Right lobe of liver (tissue), 6 donors: ENCODE measurements around the gene TJP1. TPM values are rescaled to one million over a fixed set of nuclear protein-coding genes. Genes with fewer than 3 reads are reported as not detected.

Source experiments
- ATAC-seq, 4 donors: fragments of 200-7000 bp; cut with Tn5 transposase; one replicate each; pipeline ENCODE4 v1.9.1; 2020; ENCODE audit warnings: mild to moderate bottlenecking in 4 of 4, moderate library complexity in 4 of 4
- DNase-seq, 3 donors: peaks; one replicate each; pipeline ENCODE4 v3.0.0-alpha.2; 2020
- H3K27ac ChIP-seq, 3 donors: fragments of 200-600 bp; one replicate each; pipeline ENCODE4 v1.8.0; 2022
- H3K27me3 ChIP-seq, 2 donors: fragments of 200-600 bp; one replicate each; pipeline ENCODE4 v1.8.0; 2022
- H3K36me3 ChIP-seq, 4 donors: fragments of 200-600 bp; sonication (generic) in 1 of 4; one replicate each; pipeline versions ENCODE4 v1.5.1 to v1.8.0; 2017 to 2022; ENCODE audit warnings: control low read depth in 1 of 4
- H3K4me1 ChIP-seq, 4 donors: fragments of 200-600 bp; sonication (generic) in 1 of 4; one replicate each; pipeline versions ENCODE4 v1.5.1 to v1.8.0; 2017 to 2022; ENCODE audit warnings: control low read depth in 1 of 4
- H3K4me3 ChIP-seq, 3 donors: fragments of 200-600 bp; one replicate each; pipeline ENCODE4 v1.8.0; 2022
- H3K9me3 ChIP-seq, 4 donors: fragments of 200-600 bp; sonication (generic) in 1 of 4; one replicate each; pipeline versions ENCODE4 v1.5.1 to v1.8.0; 2017 to 2022; ENCODE audit warnings: control low read depth in 1 of 4
- POLR2A ChIP-seq: fragments of 450-650 bp; IDR thresholded peaks from one replicate; pipeline ENCODE4 v1.6.1; 2017; ENCODE audit warnings: antibody characterized with exemption, mild to moderate bottlenecking
- WGBS: methylation state at CpG from one replicate; pipeline ENCODE4 v1.1.6; 2018; ENCODE audit warnings: low coverage, low lambda C conversion rate; ENCODE audit not compliant: insufficient coverage; ENCODE audit errors: missing lambda C conversion rate; 5-methylcytosine and 5-hydroxymethylcytosine counted together
- intact Hi-C, 2 donors: fragments of 100-400 bp; cut with DNase I; formaldehyde crosslinking; loops; one replicate each; pipeline versions ENCODE4 v1.11.2 to v1.14.1; 2022
- total RNA-seq, 6 experiments: library from RNA; depleted of rRNA in 2 of 6; stranded (reverse); fragments of >200 nt in 2 of 6; fragmentation: NEBNext Ultra II Directional in 3 of 6; extraction: Animal tissue kit (Norgen Biotek cat#: 25700) in 3 of 6; gene quantifications; one replicate each; pipeline versions ENCODE4 v1.1.0 to v1.2.4, GENCODE V29; 2016 to 2023
- TF ChIP-seq, protein P1 (sequence below), 4 donors: fragments of 200-600 bp in 3 of 4; fragments of 450-650 bp in 1 of 4; IDR thresholded peaks; one replicate each; pipeline versions ENCODE4 v1.5.1 to v1.8.0; 2016 to 2022; ENCODE audit warnings: antibody characterized with exemption in 4 of 4, mild to moderate bottlenecking in 2 of 4
- donor health status: DM: no; HTN: yes; CAD: no.
- donor health status: DM: no; HTN: no; CAD: no.
- donor health status: DM: no; HTN: no; CAD: no.
- donor health status: DM: no; HTN: yes; CAD: no.
- donor health status: DM: no; HTN: yes; CAD: no.

Gene TJP1
- total RNA-seq, 6 experiments from 2014 or later, result 22.5 to 57.3 (median 35.9) TPM

DNA sequence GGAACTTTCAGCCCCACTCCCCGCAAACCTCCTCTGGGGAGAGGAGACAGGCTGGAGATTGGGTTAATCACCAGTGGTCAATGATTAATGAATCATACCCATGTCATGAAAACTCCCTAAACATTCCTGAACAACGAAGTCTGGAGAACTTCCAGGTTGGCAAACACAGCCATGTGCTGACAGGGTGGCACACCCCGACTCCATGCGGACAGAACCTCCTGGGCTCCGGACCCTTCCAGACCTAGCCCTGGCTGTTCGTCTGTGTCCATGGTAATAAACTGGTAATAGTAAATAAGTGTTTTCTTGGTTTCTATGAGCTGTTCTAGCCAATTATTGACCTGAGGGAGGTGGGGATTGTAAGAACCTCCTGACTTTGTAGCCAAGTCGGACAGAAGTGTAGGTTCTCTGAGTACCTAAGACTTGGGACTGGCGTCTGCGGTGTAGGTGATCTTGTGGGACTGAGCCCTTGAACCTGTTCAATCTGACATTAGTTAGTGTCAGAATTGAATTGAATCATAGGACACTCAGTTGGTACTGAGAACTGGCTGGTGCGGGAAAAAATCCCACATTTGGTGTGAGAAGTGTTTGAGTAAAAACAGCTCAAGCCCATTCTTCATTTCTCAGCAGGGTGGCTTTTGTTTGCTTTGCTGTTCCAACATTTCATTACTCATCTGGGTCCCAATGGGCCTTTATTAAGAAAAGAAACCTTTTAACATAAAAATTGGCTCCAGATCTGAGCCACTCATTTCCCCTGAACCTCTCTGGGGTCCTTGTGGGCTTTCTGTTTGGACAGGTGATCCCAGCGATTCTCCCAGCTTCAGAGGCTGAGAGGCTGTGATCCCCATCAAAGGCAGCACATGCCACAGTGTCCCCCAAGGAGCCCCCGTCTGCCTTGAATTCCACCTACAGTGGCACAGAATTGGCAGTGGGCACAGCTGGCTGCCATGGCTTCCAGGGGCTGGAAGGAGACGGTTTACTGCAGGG is 151.0 kb downstream of the TJP1 start:
- no peaks in the 10 kb centered on the region for H3K9me3 ChIP-seq
- ATAC-seq, result peak; percentile 74 to 79 (median 76)
- 19% methylated on average over 11 of the region's 13 CpGs for WGBS
- TF ChIP-seq POLR2A, result peak; percentile 65
- TF ChIP-seq, protein P1, sequence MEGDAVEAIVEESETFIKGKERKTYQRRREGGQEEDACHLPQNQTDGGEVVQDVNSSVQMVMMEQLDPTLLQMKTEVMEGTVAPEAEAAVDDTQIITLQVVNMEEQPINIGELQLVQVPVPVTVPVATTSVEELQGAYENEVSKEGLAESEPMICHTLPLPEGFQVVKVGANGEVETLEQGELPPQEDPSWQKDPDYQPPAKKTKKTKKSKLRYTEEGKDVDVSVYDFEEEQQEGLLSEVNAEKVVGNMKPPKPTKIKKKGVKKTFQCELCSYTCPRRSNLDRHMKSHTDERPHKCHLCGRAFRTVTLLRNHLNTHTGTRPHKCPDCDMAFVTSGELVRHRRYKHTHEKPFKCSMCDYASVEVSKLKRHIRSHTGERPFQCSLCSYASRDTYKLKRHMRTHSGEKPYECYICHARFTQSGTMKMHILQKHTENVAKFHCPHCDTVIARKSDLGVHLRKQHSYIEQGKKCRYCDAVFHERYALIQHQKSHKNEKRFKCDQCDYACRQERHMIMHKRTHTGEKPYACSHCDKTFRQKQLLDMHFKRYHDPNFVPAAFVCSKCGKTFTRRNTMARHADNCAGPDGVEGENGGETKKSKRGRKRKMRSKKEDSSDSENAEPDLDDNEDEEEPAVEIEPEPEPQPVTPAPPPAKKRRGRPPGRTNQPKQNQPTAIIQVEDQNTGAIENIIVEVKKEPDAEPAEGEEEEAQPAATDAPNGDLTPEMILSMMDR (IDR thresholded peaks at IDR 0.05), result no peak
- H3K27me3 ChIP-seq, result no peaks in the 10 kb centered on the region
- H3K4me3 ChIP-seq, result peak overlapping the region; percentile 29 to 47 (median 44)
- H3K4me1 ChIP-seq, result peaks cover 0 to 15% (median 4%) of the 10 kb centered on the region in 4 donors
- no peaks in the 10 kb centered on the region for H3K36me3 ChIP-seq
- intact Hi-C loops, result no loop called here
- H3K27ac ChIP-seq, result peak overlapping the region; percentile 69 to 80 (median 75)
- DNase-seq, result peak; percentile 66 to 90 (median 80)

DNA sequence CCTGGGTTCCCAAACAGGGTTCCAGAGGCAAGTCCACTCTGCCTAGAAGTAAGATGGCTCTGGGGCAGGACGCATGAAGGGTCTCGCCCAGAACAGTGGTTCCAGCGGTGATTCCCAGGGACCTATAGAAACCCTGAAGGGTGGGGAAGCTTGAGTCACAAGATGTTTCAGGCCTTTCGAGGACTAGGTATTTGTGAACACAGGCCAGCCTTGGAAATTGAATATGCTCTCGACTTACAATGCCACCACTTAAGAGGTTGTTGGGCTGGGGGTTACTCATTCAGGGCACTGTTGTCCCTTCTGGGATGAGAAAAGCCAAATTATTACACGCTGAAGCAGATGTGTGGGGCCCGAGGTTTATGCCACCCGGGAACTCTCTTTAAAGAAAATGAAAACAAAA is 152.0 kb downstream of the TJP1 start:
- no peaks in the 10 kb centered on the region for H3K36me3 ChIP-seq
- H3K4me3 ChIP-seq, result no peak overlapping the region
- H3K9me3 ChIP-seq, result no peaks in the 10 kb centered on the region
- H3K4me1 ChIP-seq, result peaks cover 0 to 8% (median 3%) of the 10 kb centered on the region in 4 donors
- no peak for TF ChIP-seq POLR2A
- TF ChIP-seq, protein P1 (IDR thresholded peaks at IDR 0.05), result no peak
- DNase-seq (no peak), ATAC-seq (no peak)
- peak overlapping the region; percentile 69 to 80 (median 75) for H3K27ac ChIP-seq
- WGBS, result 74% methylated on average over 8 of the region's 8 CpGs
- no peaks in the 10 kb centered on the region for H3K27me3 ChIP-seq
- intact Hi-C loops, result no loop called here

DNA sequence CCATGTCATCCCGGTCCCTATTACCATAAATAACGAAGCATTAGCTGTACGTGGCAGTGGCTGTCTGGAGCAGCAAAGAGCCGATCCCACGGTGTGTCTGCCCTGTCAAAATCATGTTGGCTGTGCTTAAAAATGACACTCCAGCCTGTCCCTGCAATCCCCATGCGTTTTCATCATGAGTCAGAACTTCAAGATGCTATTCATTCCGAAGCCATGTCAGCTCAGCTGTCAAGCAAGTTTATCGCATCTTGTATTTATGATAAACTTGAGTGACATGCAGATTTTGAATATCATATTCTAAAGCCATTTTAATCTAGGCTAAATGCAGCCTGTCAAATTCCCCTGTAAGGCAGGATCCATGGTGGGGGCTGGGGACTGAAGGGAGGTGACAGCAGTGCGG is 152.4 kb downstream of the TJP1 start:
- peaks cover 0 to 8% (median 3%) of the 10 kb centered on the region in 4 donors for H3K4me1 ChIP-seq
- WGBS, result 91% methylated on average over 7 of the region's 9 CpGs
- ATAC-seq, result no peak
- intact Hi-C loops, result loop anchor here in 1 of 2 donors (10.0 kb wide), 1 partner anchor 375 kb away; no protein-coding TSS in a partner anchor
- no peaks in the 10 kb centered on the region for H3K27me3 ChIP-seq
- no peaks in the 10 kb centered on the region for H3K36me3 ChIP-seq
- no peak for TF ChIP-seq POLR2A
- TF ChIP-seq, protein P1 (IDR thresholded peaks at IDR 0.05), result no peak
- peak overlapping the region in 2 of 3 donors; percentile 75 to 80 for H3K27ac ChIP-seq
- no peak overlapping the region for H3K4me3 ChIP-seq
- DNase-seq, result no peak
- no peaks in the 10 kb centered on the region for H3K9me3 ChIP-seq

DNA sequence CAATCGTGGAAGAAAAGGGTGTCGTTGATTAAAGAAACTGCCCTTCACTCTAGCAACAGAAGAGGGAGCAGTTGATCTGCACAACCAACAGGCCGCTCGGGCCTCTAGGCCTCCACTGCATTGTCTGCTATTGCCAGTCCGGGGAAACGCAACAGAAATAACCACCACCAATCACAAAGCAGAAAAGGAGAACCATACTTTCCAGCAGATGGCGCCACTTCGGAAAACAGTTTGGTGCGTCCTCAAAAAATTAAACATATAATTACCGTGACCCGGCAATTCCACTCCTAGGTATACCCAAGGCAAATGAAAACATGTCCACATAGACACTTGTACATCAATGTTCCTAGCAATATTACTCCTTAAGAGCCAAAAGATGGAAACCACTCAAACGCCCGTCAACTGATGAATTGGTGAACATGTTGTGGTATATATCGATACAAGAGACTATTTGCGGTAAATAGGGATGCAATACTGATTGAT is 154.1 kb downstream of the TJP1 start:
- DNase-seq (peak; percentile 74 to 85 (median 81)), ATAC-seq (peak; percentile 88 to 93 (median 90))
- Histone ChIP-seq H3K36me3 (no peaks in the 10 kb centered on the region), H3K9me3 (no peaks in the 10 kb centered on the region), H3K4me1 (peaks cover 0 to 8% (median 3%) of the 10 kb centered on the region in 4 donors), H3K27me3 (no peaks in the 10 kb centered on the region), H3K27ac (no peak overlapping the region), H3K4me3 (no peak overlapping the region)
- TF ChIP-seq POLR2A, result no peak
- TF ChIP-seq, protein P1 (IDR thresholded peaks at IDR 0.05), result peak; percentile 79 to 97 (median 92)
- intact Hi-C loops, result loop anchor here in 1 of 2 donors (10.0 kb wide), 1 partner anchor 377 kb away; no protein-coding TSS in a partner anchor
- WGBS, result 31% methylated on average over 15 of the region's 15 CpGs
